ENCODE measurements around the gene GRK6. TPM values are rescaled to one million over a fixed set of nuclear protein-coding genes. Genes with fewer than 3 reads are reported as not detected.
"Not testable (repeated sequence)": the region's sequence is repeated elsewhere in the genome, so short reads cannot be mapped to it uniquely, and the experiment has no call there.

GRK6 gene
- polyA plus RNA-seq, 1 donor = 16.6 TPM

- Histone ChIP-seq H3K9me3 (ENCODE audit: control insufficient read depth, low read depth, low read length) (no peaks in the 10 kb centered on the region), H3K27ac (ENCODE audit: low read length) (no peak overlapping the region), H3K36me3 (ENCODE audit: control insufficient read depth, insufficient read depth, low read length) (no peaks in the 10 kb centered on the region), H3K4me1 (ENCODE audit: control insufficient read depth, insufficient read depth, low read length) (peaks cover 9% of the 10 kb centered on the region), H3K4me3 (ENCODE audit: low read length) (no peak overlapping the region), H3K27me3 (ENCODE audit: control insufficient read depth, insufficient read depth, low read length) (peaks cover 19% of the 10 kb centered on the region)
- no CpG with 5 or more reads among the region's 3 CpGs for WGBS (ENCODE audit: insufficient coverage, low lambda C conversion rate)
- DNase-seq = no peak
Measured at GRCh38 chr5:177410575-177410974, 15.9 kb upstream of the GRK6 start.

DNA sequence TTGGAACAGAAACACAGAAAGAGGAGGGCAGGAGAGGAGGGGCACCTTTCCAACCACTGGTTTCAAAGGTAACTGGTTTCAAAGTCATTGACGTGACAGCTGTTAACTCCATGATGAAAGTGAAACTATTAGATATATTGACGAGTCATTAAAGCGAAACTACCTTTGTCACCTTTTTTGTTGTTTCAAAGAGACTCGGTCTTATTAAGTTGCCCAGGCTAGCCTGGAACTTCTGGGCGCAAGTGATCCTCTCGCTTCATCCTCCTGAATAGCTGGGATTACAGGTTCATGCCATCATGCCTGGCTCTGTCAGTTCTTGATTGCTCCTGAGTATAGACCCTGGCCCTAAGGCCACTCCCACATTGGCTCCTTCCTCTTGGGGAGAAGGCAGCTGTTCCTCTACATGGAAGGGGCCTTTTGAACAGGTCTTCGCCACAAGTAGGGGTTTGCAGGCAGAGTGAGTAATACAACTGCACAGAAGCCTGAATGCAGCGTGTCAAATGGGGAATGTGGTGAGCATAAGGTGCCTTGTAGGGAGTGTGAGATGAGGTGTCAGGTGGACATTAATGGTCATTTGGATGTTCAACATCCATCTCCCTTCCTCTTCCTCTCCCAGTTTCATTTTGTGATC is 13.8 kb upstream of the GRK6 start:
- peak; percentile 58 to 87 for DNase-seq
- Histone ChIP-seq H3K4me3 (ENCODE audit: low read length) (no peak overlapping the region), H3K27ac (ENCODE audit: low read length) (no peak overlapping the region), H3K9me3 (ENCODE audit: control insufficient read depth, low read depth, low read length) (no peaks in the 10 kb centered on the region), H3K27me3 (ENCODE audit: control insufficient read depth, insufficient read depth, low read length) (peaks cover under 1% of the 10 kb centered on the region), H3K4me1 (ENCODE audit: control insufficient read depth, insufficient read depth, low read length) (peaks cover 9% of the 10 kb centered on the region), H3K36me3 (ENCODE audit: control insufficient read depth, insufficient read depth, low read length) (no peaks in the 10 kb centered on the region)
- no CpG with 5 or more reads among the region's 8 CpGs for WGBS (ENCODE audit: insufficient coverage, low lambda C conversion rate)

- DNase-seq = no peak
- no peaks in the 10 kb centered on the region for H3K27me3 ChIP-seq (ENCODE audit: control insufficient read depth, insufficient read depth, low read length)
- no peak overlapping the region for H3K4me3 ChIP-seq (ENCODE audit: low read length)
- H3K36me3 ChIP-seq (ENCODE audit: control insufficient read depth, insufficient read depth, low read length) = no peaks in the 10 kb centered on the region
- WGBS (ENCODE audit: insufficient coverage, low lambda C conversion rate) = no CpG with 5 or more reads among the region's 3 CpGs
- H3K4me1 ChIP-seq (ENCODE audit: control insufficient read depth, insufficient read depth, low read length) = peaks cover 9% of the 10 kb centered on the region
- H3K27ac ChIP-seq (ENCODE audit: low read length) = no peak overlapping the region
- no peaks in the 10 kb centered on the region for H3K9me3 ChIP-seq (ENCODE audit: control insufficient read depth, low read depth, low read length)
Measured at GRCh38 chr5:177414481-177414880, 12.0 kb upstream of the GRK6 start.

- H3K4me3 ChIP-seq (ENCODE audit: low read length); H3K27ac ChIP-seq (ENCODE audit: low read length); H3K9me3 ChIP-seq (ENCODE audit: control insufficient read depth, low read depth, low read length); H3K36me3 ChIP-seq (ENCODE audit: control insufficient read depth, insufficient read depth, low read length); H3K27me3 ChIP-seq (ENCODE audit: control insufficient read depth, insufficient read depth, low read length); DNase-seq; H3K4me1 ChIP-seq (ENCODE audit: control insufficient read depth, insufficient read depth, low read length): not testable (repeated sequence)
- no CpG with 5 or more reads among the region's 6 CpGs for WGBS (ENCODE audit: insufficient coverage, low lambda C conversion rate)
Measured at GRCh38 chr5:177417081-177417480, 9.4 kb upstream of the GRK6 start.

- Histone ChIP-seq H3K9me3 (ENCODE audit: control insufficient read depth, low read depth, low read length) (no peaks in the 10 kb centered on the region), H3K4me1 (ENCODE audit: control insufficient read depth, insufficient read depth, low read length) (no peaks in the 10 kb centered on the region), H3K36me3 (ENCODE audit: control insufficient read depth, insufficient read depth, low read length) (no peaks in the 10 kb centered on the region), H3K27me3 (ENCODE audit: control insufficient read depth, insufficient read depth, low read length) (no peaks in the 10 kb centered on the region), H3K27ac (ENCODE audit: low read length) (no peak overlapping the region), H3K4me3 (ENCODE audit: low read length) (no peak overlapping the region)
- no CpG with 5 or more reads among the region's 3 CpGs for WGBS (ENCODE audit: insufficient coverage, low lambda C conversion rate)
- DNase-seq = no peak
Measured at GRCh38 chr5:177419046-177419445, 7.4 kb upstream of the GRK6 start.

DNA sequence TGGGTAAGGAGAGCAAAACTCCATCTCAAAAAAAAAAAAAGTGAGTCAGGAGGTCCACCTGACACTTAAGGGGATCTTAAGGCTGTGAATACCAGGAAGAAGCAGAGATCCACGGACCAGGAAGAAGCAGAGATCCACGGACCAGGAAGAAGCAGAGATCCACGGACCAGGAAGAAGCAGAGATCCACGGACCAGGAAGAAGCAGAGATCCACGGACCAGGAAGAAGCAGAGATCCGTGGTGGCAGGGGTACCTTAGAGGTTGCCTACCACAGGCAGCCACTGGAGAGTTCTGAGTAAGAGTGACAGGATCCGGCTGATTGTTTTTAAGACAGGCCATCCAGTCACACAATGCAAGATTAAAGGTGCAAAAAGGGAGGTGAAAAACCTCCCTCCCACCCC is 6.0 kb upstream of the GRK6 start:
- H3K36me3 ChIP-seq (ENCODE audit: control insufficient read depth, insufficient read depth, low read length); H3K9me3 ChIP-seq (ENCODE audit: control insufficient read depth, low read depth, low read length); H3K27me3 ChIP-seq (ENCODE audit: control insufficient read depth, insufficient read depth, low read length); H3K4me1 ChIP-seq (ENCODE audit: control insufficient read depth, insufficient read depth, low read length); H3K4me3 ChIP-seq (ENCODE audit: low read length); H3K27ac ChIP-seq (ENCODE audit: low read length); DNase-seq: not testable (repeated sequence)
- WGBS (ENCODE audit: insufficient coverage, low lambda C conversion rate) = no CpG with 5 or more reads among the region's 7 CpGs

DNA sequence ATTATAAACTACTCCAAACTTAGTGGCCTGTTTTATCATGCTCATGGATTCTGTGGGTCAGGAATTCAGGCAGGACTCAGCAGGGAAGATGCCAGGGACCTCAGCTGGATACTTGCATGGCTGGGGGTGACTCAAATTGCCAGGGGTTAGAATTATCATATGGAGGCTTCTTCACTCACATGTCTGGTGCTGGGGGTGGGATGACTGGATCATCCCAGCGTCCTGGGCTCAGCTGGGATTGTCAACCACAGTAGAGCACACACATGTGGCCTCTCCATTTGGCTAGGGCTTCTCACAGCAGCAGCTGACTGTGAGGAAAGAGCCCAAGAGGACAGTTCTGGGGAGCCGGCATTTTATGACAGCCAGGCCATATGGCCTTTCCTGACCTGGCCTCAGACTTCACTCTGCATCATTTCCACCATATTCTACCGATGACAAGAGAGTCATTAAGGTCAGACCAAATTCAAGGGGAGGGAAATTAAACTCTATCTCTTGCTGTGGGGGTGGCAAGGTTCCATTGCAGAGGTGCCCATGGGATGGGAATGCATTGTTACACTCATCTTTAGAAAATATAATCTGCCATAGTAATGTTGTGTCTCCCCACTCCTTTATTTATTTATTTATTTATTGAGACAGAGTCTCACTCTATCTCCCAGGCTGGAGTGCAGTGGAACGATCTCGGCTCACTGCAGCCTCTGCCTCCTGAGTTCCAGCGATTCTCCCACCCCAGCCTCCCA is 5.2 kb upstream of the GRK6 start:
- WGBS (ENCODE audit: insufficient coverage, low lambda C conversion rate) = no CpG with 5 or more reads among the region's 6 CpGs
- H3K4me1 ChIP-seq (ENCODE audit: control insufficient read depth, insufficient read depth, low read length) = peaks cover 4% of the 10 kb centered on the region
- no peak overlapping the region for H3K4me3 ChIP-seq (ENCODE audit: low read length)
- H3K36me3 ChIP-seq (ENCODE audit: control insufficient read depth, insufficient read depth, low read length) = no peaks in the 10 kb centered on the region
- H3K27me3 ChIP-seq (ENCODE audit: control insufficient read depth, insufficient read depth, low read length) = no peaks in the 10 kb centered on the region
- no peaks in the 10 kb centered on the region for H3K9me3 ChIP-seq (ENCODE audit: control insufficient read depth, low read depth, low read length)
- DNase-seq = no peak
- no peak overlapping the region for H3K27ac ChIP-seq (ENCODE audit: low read length)

DNA sequence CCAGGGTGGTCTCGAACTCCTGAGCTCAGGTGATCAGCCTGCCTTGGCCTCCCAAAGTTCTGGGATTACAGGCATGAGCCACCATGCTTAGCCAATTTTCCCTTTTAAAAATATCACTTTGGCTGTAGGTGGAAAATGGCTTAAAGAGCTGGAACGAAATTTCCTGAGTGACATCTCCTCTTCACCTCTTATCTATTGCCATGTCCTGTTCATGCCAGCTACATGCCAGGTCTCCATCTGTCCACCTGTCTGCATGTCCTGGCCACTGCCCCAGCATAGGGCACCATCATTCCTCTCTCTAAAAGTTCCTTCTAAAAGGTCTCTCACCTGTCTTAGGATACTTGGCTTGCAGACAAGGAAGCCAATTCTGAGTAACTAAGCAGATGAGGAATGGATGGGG is 2.8 kb upstream of the GRK6 start:
- Histone ChIP-seq H3K4me1 (ENCODE audit: control insufficient read depth, insufficient read depth, low read length) (peaks cover 16% of the 10 kb centered on the region), H3K27me3 (ENCODE audit: control insufficient read depth, insufficient read depth, low read length) (no peaks in the 10 kb centered on the region), H3K4me3 (ENCODE audit: low read length) (no peak overlapping the region), H3K9me3 (ENCODE audit: control insufficient read depth, low read depth, low read length) (no peaks in the 10 kb centered on the region), H3K36me3 (ENCODE audit: control insufficient read depth, insufficient read depth, low read length) (peaks cover 3% of the 10 kb centered on the region), H3K27ac (ENCODE audit: low read length) (no peak overlapping the region)
- WGBS (ENCODE audit: insufficient coverage, low lambda C conversion rate) = 100% methylated on average over 1 of the region's 2 CpGs
- no peak for DNase-seq

- 40% methylated on average over 1 of the region's 13 CpGs for WGBS (ENCODE audit: insufficient coverage, low lambda C conversion rate)
- no peaks in the 10 kb centered on the region for H3K27me3 ChIP-seq (ENCODE audit: control insufficient read depth, insufficient read depth, low read length)
- peak overlapping the region; percentile 57 for H3K4me3 ChIP-seq (ENCODE audit: low read length)
- H3K27ac ChIP-seq (ENCODE audit: low read length) = peak overlapping the region; percentile 91
- peaks cover 16% of the 10 kb centered on the region for H3K4me1 ChIP-seq (ENCODE audit: control insufficient read depth, insufficient read depth, low read length)
- no peak for DNase-seq
- H3K9me3 ChIP-seq (ENCODE audit: control insufficient read depth, low read depth, low read length) = no peaks in the 10 kb centered on the region
- peaks cover 3% of the 10 kb centered on the region for H3K36me3 ChIP-seq (ENCODE audit: control insufficient read depth, insufficient read depth, low read length)
Measured at GRCh38 chr5:177425196-177425800, 1.2 kb upstream of the GRK6 start.

DNA sequence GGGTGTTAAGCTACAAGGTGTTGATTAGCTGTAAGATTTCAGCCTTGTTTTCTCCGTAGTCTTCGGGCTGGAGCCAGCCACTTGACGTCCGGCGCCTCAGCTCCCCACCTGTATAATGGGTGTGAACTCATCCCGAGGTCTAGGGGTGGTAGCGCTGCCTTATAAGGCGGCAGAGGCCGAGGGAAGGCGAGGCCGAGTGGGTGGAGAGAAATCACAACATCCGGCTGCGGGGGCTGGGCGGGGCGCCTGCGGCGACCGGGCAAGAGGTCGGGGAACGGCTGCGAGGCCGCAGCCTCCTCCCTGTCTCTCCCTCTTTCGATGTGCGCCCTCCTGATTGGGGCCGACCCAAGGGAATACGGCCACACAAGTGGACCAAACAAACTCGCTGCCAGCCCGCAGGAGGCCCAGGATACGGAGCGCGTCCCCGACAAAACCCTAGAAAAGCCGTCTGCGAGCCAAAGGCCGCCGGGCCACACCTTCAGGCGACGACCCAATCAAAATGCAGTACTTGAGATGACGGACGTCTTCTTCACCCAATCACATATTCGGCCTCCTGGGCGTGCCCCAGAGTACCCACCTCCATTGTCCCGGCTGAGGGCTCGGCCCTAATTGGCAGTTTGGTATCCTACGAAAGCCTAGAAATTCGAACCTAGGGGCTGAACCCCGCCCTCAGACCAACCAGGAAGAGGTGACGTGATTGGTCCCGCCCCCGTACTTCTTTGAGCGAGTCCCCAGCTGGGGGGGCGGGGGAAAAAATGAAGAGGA is 493 bp upstream of the GRK6 start:
- peak; percentile 100 for DNase-seq
- Histone ChIP-seq H3K36me3 (ENCODE audit: control insufficient read depth, insufficient read depth, low read length) (peaks cover 5% of the 10 kb centered on the region), H3K9me3 (ENCODE audit: control insufficient read depth, low read depth, low read length) (no peaks in the 10 kb centered on the region), H3K27me3 (ENCODE audit: control insufficient read depth, insufficient read depth, low read length) (no peaks in the 10 kb centered on the region), H3K4me1 (ENCODE audit: control insufficient read depth, insufficient read depth, low read length) (peaks cover 16% of the 10 kb centered on the region), H3K27ac (ENCODE audit: low read length) (peak overlapping the region; percentile 91), H3K4me3 (ENCODE audit: low read length) (peak overlapping the region; percentile 57)
- WGBS (ENCODE audit: insufficient coverage, low lambda C conversion rate) = no CpG with 5 or more reads among the region's 52 CpGs

Measured in large intestine (tissue), 3 donors.